A549 (cell line): ENCODE data around the gene TRPV3.

Experiments used
- CBX8 ChIP-seq: fragments of 200-600 bp; sonication (generic); IDR thresholded peaks from 2 replicates; pipeline ENCODE4 v1.6.1; 2016
- CHD2 ChIP-seq: fragments of 150-350 bp; IDR thresholded peaks from 2 replicates; pipeline ENCODE4 v1.6.1; 2014; ENCODE audit warnings: low read length; ENCODE audit not compliant: partially characterized antibody
- CTCF ChIP-seq: fragments of >200 bp; sonication (Bioruptor Twin); formaldehyde crosslinking; IDR thresholded peaks from 3 replicates; pipeline ENCODE4 v1.5.1; 2016
- JUNB ChIP-seq: fragments of >200 bp; sonication (Bioruptor Twin); formaldehyde crosslinking; IDR thresholded peaks from 2 replicates; pipeline ENCODE4 v1.6.1; 2016
- KDM1A ChIP-seq: fragments of 200-600 bp; sonication (generic); IDR thresholded peaks from 2 replicates; pipeline ENCODE4 v1.6.1; 2016; ENCODE audit warnings: low read depth, mild to moderate bottlenecking
- NR3C1 ChIP-seq: fragments of >200 bp; sonication (Bioruptor Twin); formaldehyde crosslinking; IDR thresholded peaks from 3 replicates; pipeline ENCODE4 v1.6.1; 2017
- POLR2A ChIP-seq: IDR thresholded peaks from 2 replicates; pipeline ENCODE4 v1.6.1; 2012; ENCODE audit warnings: mild to moderate bottlenecking, low read length
- RFX5 ChIP-seq: fragments of 450-650 bp; IDR thresholded peaks from 2 replicates; pipeline ENCODE4 v1.7.1; 2014; ENCODE audit warnings: antibody characterized with exemption, mild to moderate bottlenecking, moderate library complexity

- TF ChIP-seq CTCF (no peak), CBX8 (no peak), KDM1A (no peak), JUNB (no peak), POLR2A (no peak), NR3C1 (no peak), RFX5 (no peak), CHD2 (no peak)
Observed at GRCh38 chr17:3594051-3594800, 36.6 kb upstream of the TRPV3 start.
